Measurements from ENCODE around the gene CDH4. TPM values are rescaled to one million over a fixed set of nuclear protein-coding genes. Genes with fewer than 3 reads are reported as not detected.
"Not testable (repeated sequence)": the region's sequence is repeated elsewhere in the genome, so short reads cannot be mapped to it uniquely, and the experiment has no call there.

The CDH4 gene
- total and polyA plus RNA-seq, 2 donors (not counting 1 experiment from before 2014, with no cell fraction given): not detected

DNA sequence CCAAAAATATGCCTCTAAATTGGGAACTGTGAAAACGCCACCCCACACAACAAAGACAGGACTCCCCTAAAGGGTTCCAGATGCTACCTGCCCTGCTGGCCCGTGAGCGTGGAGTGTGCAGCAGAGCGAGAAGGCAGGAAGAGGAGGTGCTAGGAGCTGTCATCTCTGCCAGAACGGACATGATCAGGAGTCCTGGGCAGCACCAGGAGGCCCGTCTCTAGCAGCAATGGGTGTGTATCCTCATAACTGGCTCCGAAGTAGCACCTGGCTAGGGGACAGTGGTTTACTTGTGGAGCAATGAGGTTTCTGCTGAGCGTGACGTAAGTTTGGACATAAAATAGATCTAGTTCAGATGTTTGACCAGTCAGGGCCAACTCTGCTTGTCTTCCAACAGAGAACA, 226.0 kb downstream of the CDH4 start:
- TF ChIP-seq EZH2 (IDR thresholded peaks at IDR 0.05; ENCODE audit: borderline replicate concordance, insufficient read depth, low read depth, low read length, poor library complexity, severe bottlenecking): no peak
- Histone ChIP-seq H3K36me3 (replicated peaks in 1 of 2; ENCODE audit: control extremely low read depth in 1 of 2, control insufficient read depth in 1 of 2, extremely low read depth in 1 of 2, insufficient read depth in 2 of 2, low read length in 1 of 2) (no peaks in the 10 kb centered on the region), H2AFZ (ENCODE audit: insufficient read depth, low read depth, low read length, poor library complexity, severe bottlenecking) (no peak overlapping the region), H3K9me3 (ENCODE audit: control extremely low read depth in 1 of 3, control insufficient read depth in 2 of 3, insufficient read depth in 1 of 3, low read length in 2 of 3) (peaks cover 0 to 33% (median 0%) of the 10 kb centered on the region in 3 donors), H4K20me1 (ENCODE audit: control insufficient read depth, insufficient read depth, low read length, poor library complexity, severe bottlenecking) (no peaks in the 10 kb centered on the region), H3K79me2 (ENCODE audit: control insufficient read depth, insufficient read depth, low read length) (no peaks in the 10 kb centered on the region), H3K4me2 (replicated peaks; ENCODE audit: low read depth, low read length, poor library complexity, severe bottlenecking) (no peak overlapping the region), H3K27ac (ENCODE audit: low read length in 2 of 2) (no peak overlapping the region), H3K4me1 (ENCODE audit: control insufficient read depth in 2 of 2, insufficient read depth in 2 of 2, low read length in 2 of 2) (no peaks in the 10 kb centered on the region), H3K9ac (ENCODE audit: low read length) (no peak overlapping the region), H3K27me3 (replicated peaks in 1 of 4; ENCODE audit: control extremely low read depth in 1 of 4, control insufficient read depth in 3 of 4, insufficient read depth in 4 of 4, low read length in 3 of 4) (no peaks in the 10 kb centered on the region), H3K4me3 (ENCODE audit: control extremely low read depth in 1 of 5, extremely low read depth in 1 of 5, insufficient read depth in 1 of 5, low read depth in 2 of 5, low read length in 4 of 5) (no peak overlapping the region)
- Mint-ChIP-seq H3K27ac (no peak overlapping the region), H3K4me1 (no peaks in the 10 kb centered on the region), H3K27me3 (no peaks in the 10 kb centered on the region), H3K4me3 (no peak overlapping the region), H3K9me3 (ENCODE audit: insufficient read depth) (peaks cover 6% of the 10 kb centered on the region)
- no peak for DNase-seq
- ChIA-PET CTCF (no interaction called here), POLR2A (no interaction called here)
- intact Hi-C loops (cut with micrococcal nuclease): no loop called here
- no peak for ATAC-seq (ENCODE audit: low read depth)
- WGBS (ENCODE audit: insufficient coverage): 76% methylated on average over 8 of the region's 9 CpGs

DNA sequence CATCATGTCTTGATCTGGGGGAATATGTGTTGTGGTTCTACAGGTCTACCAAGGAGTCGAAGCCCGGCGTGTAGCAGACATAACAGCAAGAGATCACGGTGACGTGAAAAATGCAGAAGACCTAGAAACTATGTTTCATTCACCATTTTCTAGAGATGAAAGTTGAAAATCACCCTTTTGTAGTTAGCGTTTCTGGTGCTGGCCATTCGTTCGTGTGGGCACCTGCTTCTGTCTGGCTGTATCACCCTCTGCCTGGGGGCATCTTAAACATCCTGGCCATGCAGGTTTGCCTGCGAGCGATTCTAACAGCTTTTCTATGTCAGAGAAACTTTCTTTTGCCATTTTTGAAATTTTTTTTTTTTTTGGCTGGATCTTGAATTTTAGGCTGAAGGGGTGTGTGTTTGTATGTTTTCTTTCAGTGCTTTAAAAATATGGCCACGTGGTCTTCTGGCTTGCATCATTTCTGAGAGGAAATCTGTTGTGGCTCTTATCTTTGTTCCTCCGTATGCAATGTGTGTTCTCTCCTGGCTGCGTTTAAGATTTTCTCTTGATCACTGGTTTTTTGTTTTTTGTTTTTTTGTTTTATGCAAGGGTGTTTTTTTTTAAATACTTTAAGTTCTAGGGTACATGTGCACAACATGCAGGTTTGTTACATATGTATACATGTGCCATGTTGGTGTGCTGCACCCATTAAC, 226.7 kb downstream of the CDH4 start:
- ATAC-seq (ENCODE audit: low read depth): no peak
- Histone ChIP-seq H4K20me1 (ENCODE audit: control insufficient read depth, insufficient read depth, low read length, poor library complexity, severe bottlenecking) (no peaks in the 10 kb centered on the region), H3K27ac (ENCODE audit: low read length in 2 of 2) (no peak overlapping the region), H3K9me3 (ENCODE audit: control extremely low read depth in 1 of 3, control insufficient read depth in 2 of 3, insufficient read depth in 1 of 3, low read length in 2 of 3) (peaks cover 0 to 33% (median 0%) of the 10 kb centered on the region in 3 donors), H3K4me3 (ENCODE audit: control extremely low read depth in 1 of 5, extremely low read depth in 1 of 5, insufficient read depth in 1 of 5, low read depth in 2 of 5, low read length in 4 of 5) (no peak overlapping the region), H3K36me3 (replicated peaks in 1 of 2; ENCODE audit: control extremely low read depth in 1 of 2, control insufficient read depth in 1 of 2, extremely low read depth in 1 of 2, insufficient read depth in 2 of 2, low read length in 1 of 2) (no peaks in the 10 kb centered on the region), H2AFZ (ENCODE audit: insufficient read depth, low read depth, low read length, poor library complexity, severe bottlenecking) (no peak overlapping the region), H3K4me2 (replicated peaks; ENCODE audit: low read depth, low read length, poor library complexity, severe bottlenecking) (no peak overlapping the region), H3K9ac (ENCODE audit: low read length) (no peak overlapping the region), H3K27me3 (replicated peaks in 1 of 4; ENCODE audit: control extremely low read depth in 1 of 4, control insufficient read depth in 3 of 4, insufficient read depth in 4 of 4, low read length in 3 of 4) (no peaks in the 10 kb centered on the region), H3K4me1 (ENCODE audit: control insufficient read depth in 2 of 2, insufficient read depth in 2 of 2, low read length in 2 of 2) (no peaks in the 10 kb centered on the region), H3K79me2 (ENCODE audit: control insufficient read depth, insufficient read depth, low read length) (no peaks in the 10 kb centered on the region)
- ChIA-PET POLR2A (no interaction called here), CTCF (no interaction called here)
- H3K4me1 Mint-ChIP-seq: no peaks in the 10 kb centered on the region
- 79% methylated on average over 8 of the region's 13 CpGs for WGBS (ENCODE audit: insufficient coverage)
- peaks cover 7% of the 10 kb centered on the region for H3K9me3 Mint-ChIP-seq (ENCODE audit: insufficient read depth)
- no peaks in the 10 kb centered on the region for H3K27me3 Mint-ChIP-seq
- no peak overlapping the region for H3K27ac Mint-ChIP-seq
- DNase-seq: no peak
- H3K4me3 Mint-ChIP-seq: no peak overlapping the region
- no peak for TF ChIP-seq EZH2 (IDR thresholded peaks at IDR 0.05; ENCODE audit: borderline replicate concordance, insufficient read depth, low read depth, low read length, poor library complexity, severe bottlenecking)
- TF ChIP-seq, protein P1, sequence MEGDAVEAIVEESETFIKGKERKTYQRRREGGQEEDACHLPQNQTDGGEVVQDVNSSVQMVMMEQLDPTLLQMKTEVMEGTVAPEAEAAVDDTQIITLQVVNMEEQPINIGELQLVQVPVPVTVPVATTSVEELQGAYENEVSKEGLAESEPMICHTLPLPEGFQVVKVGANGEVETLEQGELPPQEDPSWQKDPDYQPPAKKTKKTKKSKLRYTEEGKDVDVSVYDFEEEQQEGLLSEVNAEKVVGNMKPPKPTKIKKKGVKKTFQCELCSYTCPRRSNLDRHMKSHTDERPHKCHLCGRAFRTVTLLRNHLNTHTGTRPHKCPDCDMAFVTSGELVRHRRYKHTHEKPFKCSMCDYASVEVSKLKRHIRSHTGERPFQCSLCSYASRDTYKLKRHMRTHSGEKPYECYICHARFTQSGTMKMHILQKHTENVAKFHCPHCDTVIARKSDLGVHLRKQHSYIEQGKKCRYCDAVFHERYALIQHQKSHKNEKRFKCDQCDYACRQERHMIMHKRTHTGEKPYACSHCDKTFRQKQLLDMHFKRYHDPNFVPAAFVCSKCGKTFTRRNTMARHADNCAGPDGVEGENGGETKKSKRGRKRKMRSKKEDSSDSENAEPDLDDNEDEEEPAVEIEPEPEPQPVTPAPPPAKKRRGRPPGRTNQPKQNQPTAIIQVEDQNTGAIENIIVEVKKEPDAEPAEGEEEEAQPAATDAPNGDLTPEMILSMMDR (IDR thresholded peaks at IDR 0.05): no peak
- intact Hi-C loops (cut with micrococcal nuclease): no loop called here

DNA sequence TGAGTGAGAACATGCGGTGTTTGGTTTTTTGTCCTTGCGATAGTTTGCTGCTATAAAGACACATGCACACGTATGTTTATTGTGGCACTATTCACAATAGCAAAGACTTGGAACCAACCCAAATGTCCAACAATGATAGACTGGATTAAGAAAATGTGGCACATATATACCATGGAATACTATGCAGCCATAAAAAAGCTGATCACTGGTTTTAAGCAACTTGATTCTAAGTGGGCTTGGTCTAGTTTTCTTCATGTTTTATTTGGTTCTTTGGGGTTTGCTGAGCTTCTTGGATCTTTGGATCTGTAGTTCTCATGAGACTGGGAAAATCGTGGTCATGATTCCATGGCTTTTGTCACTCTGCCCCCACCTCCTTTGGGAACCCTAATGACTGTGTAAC, 227.4 kb downstream of the CDH4 start:
- H3K36me3 ChIP-seq (replicated peaks in 1 of 2; ENCODE audit: control extremely low read depth in 1 of 2, control insufficient read depth in 1 of 2, extremely low read depth in 1 of 2, insufficient read depth in 2 of 2, low read length in 1 of 2); intact Hi-C loops (cut with micrococcal nuclease); ATAC-seq (ENCODE audit: low read depth); H3K4me1 Mint-ChIP-seq; H3K4me3 ChIP-seq (ENCODE audit: control extremely low read depth in 1 of 5, extremely low read depth in 1 of 5, insufficient read depth in 1 of 5, low read depth in 2 of 5, low read length in 4 of 5); H3K27me3 ChIP-seq (replicated peaks in 1 of 4; ENCODE audit: control extremely low read depth in 1 of 4, control insufficient read depth in 3 of 4, insufficient read depth in 4 of 4, low read length in 3 of 4); POLR2A ChIA-PET; H3K4me2 ChIP-seq (replicated peaks; ENCODE audit: low read depth, low read length, poor library complexity, severe bottlenecking); H3K4me1 ChIP-seq (ENCODE audit: control insufficient read depth in 2 of 2, insufficient read depth in 2 of 2, low read length in 2 of 2); H3K9ac ChIP-seq (ENCODE audit: low read length); H3K27ac ChIP-seq (ENCODE audit: low read length in 2 of 2); H3K4me3 Mint-ChIP-seq; H4K20me1 ChIP-seq (ENCODE audit: control insufficient read depth, insufficient read depth, low read length, poor library complexity, severe bottlenecking); H3K27me3 Mint-ChIP-seq; H3K79me2 ChIP-seq (ENCODE audit: control insufficient read depth, insufficient read depth, low read length); H2AFZ ChIP-seq (ENCODE audit: insufficient read depth, low read depth, low read length, poor library complexity, severe bottlenecking); CTCF ChIA-PET; H3K27ac Mint-ChIP-seq; DNase-seq: not testable (repeated sequence)
- peaks cover 13% of the 10 kb centered on the region for H3K9me3 Mint-ChIP-seq (ENCODE audit: insufficient read depth)
- peaks cover 0 to 36% (median 0%) of the 10 kb centered on the region in 3 donors for H3K9me3 ChIP-seq (ENCODE audit: control extremely low read depth in 1 of 3, control insufficient read depth in 2 of 3, insufficient read depth in 1 of 3, low read length in 2 of 3)
- 67% methylated on average over 1 of the region's 4 CpGs for WGBS (ENCODE audit: insufficient coverage)

All from B cell (primary cell).